Nephron progenitor cell (in vitro differentiated cells): ENCODE measurements around the gene CFAP61.

Source experiments
- DNase-seq: peaks from one replicate; pipeline ENCODE4 v3.0.0; 2021
- H3K27ac Mint-ChIP-seq: 2 replicates; pipeline ENCODE4 v1.8.0; 2021; ENCODE audit warnings: mild to moderate bottlenecking, moderate library complexity, mixed read lengths
- H3K27me3 Mint-ChIP-seq: 2 replicates; pipeline ENCODE4 v1.8.0; 2021; ENCODE audit warnings: mild to moderate bottlenecking, low read depth, mixed read lengths; ENCODE audit not compliant: poor library complexity
- H3K36me3 Mint-ChIP-seq: 2 replicates; pipeline ENCODE4 v1.8.0; 2021; ENCODE audit warnings: low read depth, mixed read lengths
- H3K4me1 Mint-ChIP-seq: 2 replicates; pipeline ENCODE4 v1.8.0; 2021; ENCODE audit warnings: mixed read lengths
- H3K4me3 Mint-ChIP-seq: 2 replicates; pipeline ENCODE4 v1.8.0; 2021; ENCODE audit warnings: mild to moderate bottlenecking, moderate library complexity, mixed read lengths
- H3K9me3 Mint-ChIP-seq: 2 replicates; pipeline ENCODE4 v1.8.0; 2021; ENCODE audit warnings: mild to moderate bottlenecking, moderate library complexity, mixed read lengths
- TF ChIP-seq, protein P1 (sequence below): fragments of 200-600 bp; sonication (generic); IDR thresholded peaks from 2 replicates; pipeline ENCODE4 v1.5.0; 2021; ENCODE audit warnings: antibody characterized with exemption

Gene CFAP61

DNA sequence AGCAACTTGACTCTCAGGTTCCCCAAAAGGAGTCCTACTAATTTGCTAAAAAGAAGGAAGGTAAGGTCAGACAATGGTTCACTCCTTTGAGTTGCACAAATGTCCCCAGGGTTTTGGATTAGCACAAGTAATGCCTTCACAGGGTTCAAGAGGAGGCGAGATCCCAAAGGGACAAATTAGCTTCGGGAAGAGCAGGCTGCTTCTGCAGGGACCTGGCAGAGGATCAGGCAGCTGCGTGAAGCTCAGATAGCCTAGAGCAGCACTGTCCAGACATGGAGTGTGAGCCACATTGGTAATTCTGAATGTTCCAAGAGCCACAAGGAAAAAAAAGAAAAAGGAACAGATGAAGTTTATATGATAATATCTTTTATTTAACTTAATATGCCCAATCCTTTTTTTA is 115.4 kb downstream of the CFAP61 start:
- peaks cover 13% of the 10 kb centered on the region for H3K9me3 Mint-ChIP-seq
- H3K36me3 Mint-ChIP-seq = no peaks in the 10 kb centered on the region
- TF ChIP-seq, protein P1, sequence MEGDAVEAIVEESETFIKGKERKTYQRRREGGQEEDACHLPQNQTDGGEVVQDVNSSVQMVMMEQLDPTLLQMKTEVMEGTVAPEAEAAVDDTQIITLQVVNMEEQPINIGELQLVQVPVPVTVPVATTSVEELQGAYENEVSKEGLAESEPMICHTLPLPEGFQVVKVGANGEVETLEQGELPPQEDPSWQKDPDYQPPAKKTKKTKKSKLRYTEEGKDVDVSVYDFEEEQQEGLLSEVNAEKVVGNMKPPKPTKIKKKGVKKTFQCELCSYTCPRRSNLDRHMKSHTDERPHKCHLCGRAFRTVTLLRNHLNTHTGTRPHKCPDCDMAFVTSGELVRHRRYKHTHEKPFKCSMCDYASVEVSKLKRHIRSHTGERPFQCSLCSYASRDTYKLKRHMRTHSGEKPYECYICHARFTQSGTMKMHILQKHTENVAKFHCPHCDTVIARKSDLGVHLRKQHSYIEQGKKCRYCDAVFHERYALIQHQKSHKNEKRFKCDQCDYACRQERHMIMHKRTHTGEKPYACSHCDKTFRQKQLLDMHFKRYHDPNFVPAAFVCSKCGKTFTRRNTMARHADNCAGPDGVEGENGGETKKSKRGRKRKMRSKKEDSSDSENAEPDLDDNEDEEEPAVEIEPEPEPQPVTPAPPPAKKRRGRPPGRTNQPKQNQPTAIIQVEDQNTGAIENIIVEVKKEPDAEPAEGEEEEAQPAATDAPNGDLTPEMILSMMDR = no peak
- H3K27ac Mint-ChIP-seq = no peak overlapping the region
- no peaks in the 10 kb centered on the region for H3K27me3 Mint-ChIP-seq
- H3K4me3 Mint-ChIP-seq = no peak overlapping the region
- H3K4me1 Mint-ChIP-seq = peaks cover 6% of the 10 kb centered on the region
- no peak for DNase-seq

DNA sequence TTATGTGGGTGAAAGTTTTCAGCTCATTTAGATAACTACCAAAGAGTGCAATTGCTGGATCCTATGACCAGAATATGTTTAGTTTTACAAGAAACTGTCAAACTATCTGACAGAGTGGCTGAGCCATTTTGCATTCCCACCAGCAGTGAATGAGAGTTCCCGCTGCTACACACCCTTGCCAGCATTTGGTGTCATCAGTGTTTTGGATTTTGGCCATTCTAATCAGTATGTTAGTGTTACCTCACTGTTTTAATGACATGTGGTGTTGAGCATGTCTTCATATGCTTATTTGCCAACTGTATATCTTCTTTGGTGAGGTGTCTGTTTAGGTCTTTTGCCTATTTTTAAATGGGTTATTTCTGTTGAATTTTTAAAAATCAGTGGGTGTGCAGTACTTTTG is 120.9 kb downstream of the CFAP61 start:
- Mint-ChIP-seq H3K4me3 (no peak overlapping the region), H3K27ac (no peak overlapping the region), H3K27me3 (peaks cover 3% of the 10 kb centered on the region), H3K9me3 (peaks cover 16% of the 10 kb centered on the region), H3K36me3 (no peaks in the 10 kb centered on the region), H3K4me1 (no peaks in the 10 kb centered on the region)
- DNase-seq = no peak
- TF ChIP-seq, protein P1 = no peak

DNA sequence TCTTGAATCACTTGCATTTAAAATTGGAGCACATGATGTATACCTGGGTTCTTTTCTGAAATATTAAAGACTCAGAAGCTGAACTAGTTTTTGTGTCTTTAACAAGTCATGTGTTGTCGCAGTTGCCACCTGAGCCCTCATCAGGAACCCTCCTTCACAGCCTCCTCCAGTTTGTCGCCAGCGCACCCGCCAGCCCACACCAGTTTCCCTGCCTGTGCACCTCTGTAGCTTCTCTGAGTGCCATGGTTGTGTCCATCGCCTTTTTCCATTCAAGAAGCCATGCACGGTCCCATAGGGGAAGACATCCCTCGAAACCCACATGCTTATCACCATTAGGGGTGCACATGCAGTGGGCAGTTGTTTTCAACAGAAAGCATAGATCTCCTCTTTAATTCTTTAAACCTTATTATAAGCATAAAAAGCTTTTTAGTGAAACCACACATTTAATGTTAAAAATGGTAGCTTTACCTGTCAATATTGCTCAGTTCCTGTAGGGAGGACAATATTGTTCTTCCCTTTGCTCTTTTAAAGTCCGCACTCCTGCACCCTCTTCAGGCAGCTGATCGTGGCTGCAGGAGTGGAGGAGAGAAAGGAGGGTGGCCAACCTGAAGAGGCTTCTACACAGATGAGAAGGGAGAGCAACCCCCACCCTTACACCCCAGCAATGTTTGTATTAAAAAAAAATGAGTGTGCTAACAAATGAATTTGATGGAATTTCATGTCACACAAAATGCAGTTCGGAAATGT is 121.9 kb downstream of the CFAP61 start:
- Mint-ChIP-seq H3K4me1 (no peaks in the 10 kb centered on the region), H3K27me3 (peaks cover 3% of the 10 kb centered on the region), H3K27ac (no peak overlapping the region), H3K36me3 (no peaks in the 10 kb centered on the region), H3K9me3 (peaks cover 17% of the 10 kb centered on the region), H3K4me3 (no peak overlapping the region)
- DNase-seq = no peak
- TF ChIP-seq, protein P1 = no peak

DNA sequence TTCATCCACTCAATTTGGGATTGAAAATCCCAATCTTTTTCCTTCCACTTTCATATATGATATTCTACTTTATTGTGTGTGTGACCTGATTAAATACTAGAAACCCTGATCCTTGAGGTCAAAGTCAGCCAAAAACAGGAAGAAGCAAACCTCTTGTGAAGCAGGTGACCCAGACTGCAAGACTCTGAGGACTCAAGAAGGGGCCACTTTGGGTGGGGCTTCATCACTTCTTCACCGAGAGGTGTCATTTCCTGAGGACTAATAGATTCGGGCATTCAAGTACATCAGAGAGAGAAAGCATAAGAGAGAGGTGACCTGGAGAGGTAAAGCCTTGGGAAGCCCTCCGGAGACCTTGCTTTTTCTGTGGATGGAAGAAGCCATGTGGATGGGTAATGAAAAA is 129.0 kb downstream of the CFAP61 start:
- DNase-seq = no peak
- Mint-ChIP-seq H3K9me3 (peaks cover 11% of the 10 kb centered on the region), H3K27me3 (peaks cover 7% of the 10 kb centered on the region), H3K4me3 (no peak overlapping the region), H3K36me3 (no peaks in the 10 kb centered on the region), H3K4me1 (no peaks in the 10 kb centered on the region), H3K27ac (no peak overlapping the region)
- TF ChIP-seq, protein P1 = no peak

DNA sequence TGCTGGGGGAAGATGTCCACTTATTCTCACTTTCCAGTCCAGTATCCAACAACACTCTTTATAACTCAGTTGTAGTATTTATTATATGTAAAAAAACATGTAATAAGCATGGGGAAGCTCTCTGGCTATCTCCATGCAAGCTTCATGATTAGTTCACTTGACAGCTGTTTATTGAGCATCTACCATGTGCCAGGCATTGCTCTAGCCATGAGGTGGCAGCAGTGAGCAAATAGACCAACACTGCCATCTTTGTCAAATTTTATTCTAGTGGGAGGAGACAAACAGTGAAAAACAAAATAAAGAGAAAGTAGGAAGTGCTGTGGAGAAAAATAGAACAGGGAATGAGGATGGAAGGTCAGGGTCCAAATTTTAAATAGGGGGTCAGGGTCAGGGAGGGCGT is 131.8 kb downstream of the CFAP61 start:
- TF ChIP-seq, protein P1 = no peak
- H3K4me3 Mint-ChIP-seq = no peak overlapping the region
- H3K4me1 Mint-ChIP-seq = no peaks in the 10 kb centered on the region
- H3K36me3 Mint-ChIP-seq = no peaks in the 10 kb centered on the region
- DNase-seq = no peak
- peaks cover 4% of the 10 kb centered on the region for H3K27me3 Mint-ChIP-seq
- no peak overlapping the region for H3K27ac Mint-ChIP-seq
- peaks cover 11% of the 10 kb centered on the region for H3K9me3 Mint-ChIP-seq

DNA sequence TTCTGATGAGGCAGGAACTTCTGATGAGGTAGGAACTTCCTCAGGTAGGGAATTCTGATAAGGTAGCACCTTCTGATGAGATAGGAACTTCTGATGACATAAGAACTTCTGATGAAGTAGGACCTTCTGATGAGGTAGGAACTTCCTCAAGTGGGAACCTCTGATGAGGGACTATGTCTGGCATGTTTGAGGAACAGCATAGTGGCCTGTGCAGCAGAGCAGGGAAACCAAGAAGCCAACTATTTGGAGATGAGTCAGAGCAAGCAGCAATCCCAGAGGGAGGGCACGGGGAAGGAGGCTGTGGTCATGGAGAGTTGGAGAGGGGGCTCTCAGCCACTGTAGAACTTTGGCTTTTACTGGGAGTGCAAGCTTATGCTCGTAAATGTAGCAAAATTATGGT is 132.4 kb downstream of the CFAP61 start:
- no peak overlapping the region for H3K27ac Mint-ChIP-seq
- peaks cover 7% of the 10 kb centered on the region for H3K9me3 Mint-ChIP-seq
- H3K27me3 Mint-ChIP-seq = peaks cover 4% of the 10 kb centered on the region
- no peaks in the 10 kb centered on the region for H3K36me3 Mint-ChIP-seq
- TF ChIP-seq, protein P1 = no peak
- DNase-seq = no peak
- H3K4me1 Mint-ChIP-seq = no peaks in the 10 kb centered on the region
- H3K4me3 Mint-ChIP-seq = no peak overlapping the region
